ENCODE data around the gene AGA. TPM values are rescaled to one million over a fixed set of nuclear protein-coding genes. Genes with fewer than 3 reads are reported as not detected.

The AGA gene
- total RNA-seq, 1 experiment from 2014 or later = 18.3 TPM

- BruUV-seq (replicated peaks) = no TSS peak
- ChIA-PET POLR2A (no interaction called here), CTCF (no interaction called here)
- Mint-ChIP-seq H3K27me3 (ENCODE audit: insufficient read depth, unreplicated experiment) (no peaks in the 10 kb centered on the region), H3K4me3 (ENCODE audit: unreplicated experiment) (no peak overlapping the region), H3K4me1 (ENCODE audit: insufficient read depth, unreplicated experiment) (no peaks in the 10 kb centered on the region), H3K9me3 (ENCODE audit: unreplicated experiment) (no peaks in the 10 kb centered on the region), H3K27ac (ENCODE audit: low read depth, unreplicated experiment) (no peak overlapping the region), H3K36me3 (ENCODE audit: insufficient read depth, unreplicated experiment) (no peaks in the 10 kb centered on the region)
- intact Hi-C loops (cut with micrococcal nuclease) = no loop called here
- no peak for TF ChIP-seq CTCF (IDR thresholded peaks at IDR 0.05; ENCODE audit: unreplicated experiment)
- DNase-seq (ENCODE audit: unreplicated experiment) = no peak
These were observed 36.7 kb downstream of the AGA start for GRCh38 chr4:177405508-177405907.

GRCh38 chr4:177404986-177405385 lies 37.3 kb downstream of the AGA start:
- no peak overlapping the region for H3K27ac Mint-ChIP-seq (ENCODE audit: low read depth, unreplicated experiment)
- CTCF ChIA-PET = no interaction called here
- intact Hi-C loops (cut with micrococcal nuclease) = no loop called here

GRCh38 chr4:177404342-177404741 lies 37.9 kb downstream of the AGA start:
- H3K27me3 Mint-ChIP-seq (ENCODE audit: insufficient read depth, unreplicated experiment) = no peaks in the 10 kb centered on the region
- DNase-seq (ENCODE audit: unreplicated experiment) = no peak
- ChIA-PET POLR2A (interaction anchor here (1.6 kb wide), 1 partner anchor 38 kb away, joined by 3 read pairs; the partner anchor contains the start of gene AGA), CTCF (no interaction called here)
- H3K36me3 Mint-ChIP-seq (ENCODE audit: insufficient read depth, unreplicated experiment) = no peaks in the 10 kb centered on the region
- no peak overlapping the region for H3K4me3 Mint-ChIP-seq (ENCODE audit: unreplicated experiment)
- H3K9me3 Mint-ChIP-seq (ENCODE audit: unreplicated experiment) = no peaks in the 10 kb centered on the region
- H3K27ac Mint-ChIP-seq (ENCODE audit: low read depth, unreplicated experiment) = no peak overlapping the region
- no peak for TF ChIP-seq CTCF (IDR thresholded peaks at IDR 0.05; ENCODE audit: unreplicated experiment)
- no peaks in the 10 kb centered on the region for H3K4me1 Mint-ChIP-seq (ENCODE audit: insufficient read depth, unreplicated experiment)
- no TSS peak for BruUV-seq (replicated peaks)
- intact Hi-C loops (cut with micrococcal nuclease) = no loop called here

More at GRCh38 chr4:177404986-177405385, 37.3 kb downstream of the AGA start:
- POLR2A ChIA-PET = no interaction called here
- Mint-ChIP-seq H3K36me3 (ENCODE audit: insufficient read depth, unreplicated experiment) (no peaks in the 10 kb centered on the region), H3K9me3 (ENCODE audit: unreplicated experiment) (no peaks in the 10 kb centered on the region), H3K4me3 (ENCODE audit: unreplicated experiment) (no peak overlapping the region), H3K4me1 (ENCODE audit: insufficient read depth, unreplicated experiment) (no peaks in the 10 kb centered on the region), H3K27me3 (ENCODE audit: insufficient read depth, unreplicated experiment) (no peaks in the 10 kb centered on the region)
- no peak for DNase-seq (ENCODE audit: unreplicated experiment)
- no peak for TF ChIP-seq CTCF (IDR thresholded peaks at IDR 0.05; ENCODE audit: unreplicated experiment)
- no TSS peak for BruUV-seq (replicated peaks)

- H3K36me3 Mint-ChIP-seq (ENCODE audit: insufficient read depth, unreplicated experiment) = no peaks in the 10 kb centered on the region
- BruUV-seq (replicated peaks) = no TSS peak
- ChIA-PET POLR2A (interaction anchor here (0.6 to 1.6 kb wide), 2 partner anchors 39 to 355 kb away, joined by 3 read pairs; partner anchors contain the start of gene AGA), CTCF (interaction anchor here (1.4 kb wide), 1 partner anchor 10 kb away, joined by 7 read pairs; no protein-coding TSS in a partner anchor)
- no peak for DNase-seq (ENCODE audit: unreplicated experiment)
- H3K27ac Mint-ChIP-seq (ENCODE audit: low read depth, unreplicated experiment) = no peak overlapping the region
- H3K4me1 Mint-ChIP-seq (ENCODE audit: insufficient read depth, unreplicated experiment) = no peaks in the 10 kb centered on the region
- no peak overlapping the region for H3K4me3 Mint-ChIP-seq (ENCODE audit: unreplicated experiment)
- H3K27me3 Mint-ChIP-seq (ENCODE audit: insufficient read depth, unreplicated experiment) = no peaks in the 10 kb centered on the region
- no peak for TF ChIP-seq CTCF (IDR thresholded peaks at IDR 0.05; ENCODE audit: unreplicated experiment)
- intact Hi-C loops (cut with micrococcal nuclease) = no loop called here
- H3K9me3 Mint-ChIP-seq (ENCODE audit: unreplicated experiment) = no peaks in the 10 kb centered on the region
These were observed 38.5 kb downstream of the AGA start for GRCh38 chr4:177403746-177404145.
